Left lobe of liver (tissue), 2 donors: ENCODE measurements around the gene PHETA1. TPM values are rescaled to one million over a fixed set of nuclear protein-coding genes. Genes with fewer than 3 reads are reported as not detected.
A peak's percentile ranks its signal among the peaks of the same experiment; 100 is the strongest.
"Not testable (repeated sequence)": the region's sequence is repeated elsewhere in the genome, so short reads cannot be mapped to it uniquely, and the experiment has no call there.

Experiments used
- ATAC-seq: fragments of 200-7000 bp; cut with Tn5 transposase; one replicate; pipeline ENCODE4 v1.9.1; 2020; ENCODE audit warnings: mild to moderate bottlenecking, moderate library complexity
- DNase-seq: peaks from one replicate; pipeline ENCODE4 v3.0.0-alpha.2; 2020; ENCODE audit warnings: low spot score
- total RNA-seq: library from RNA; stranded (reverse); gene quantifications from one replicate; pipeline ENCODE4 v1.2.1, GENCODE V29; 2021
- donor health status: DM: no; HTN: no; CAD: no; lungs with moderate emphysema.
- donor health status: DM: no; HTN: yes; CAD: no.

PHETA1 gene
- total RNA-seq, 1 donor from 2014 or later, result 9.4 TPM

- DNase-seq, result no peak
- ATAC-seq, result no peak
Measured at GRCh38 chr12:111377440-111377839, 8.5 kb upstream of the PHETA1 start.

GRCh38 chr12:111373231-111373630 is 4.3 kb upstream of the PHETA1 start:
- not testable (repeated sequence) for ATAC-seq

GRCh38 chr12:111369496-111370220 is 763 bp upstream of the PHETA1 start:
- ATAC-seq (no peak), DNase-seq (no peak)

More at GRCh38 chr12:111373231-111373630, 4.3 kb upstream of the PHETA1 start:
- DNase-seq, result not testable (repeated sequence)

GRCh38 chr12:111368291-111368787 is 556 bp downstream of the PHETA1 start:
- peak; percentile 38 for ATAC-seq
- peak; percentile 66 for DNase-seq

GRCh38 chr12:111367661-111368221 is 1.2 kb downstream of the PHETA1 start:
- peak; percentile 80 for DNase-seq
- peak; percentile 54 for ATAC-seq

GRCh38 chr12:111366583-111366982 is 2.3 kb downstream of the PHETA1 start:
- DNase-seq (no peak), ATAC-seq (no peak)

GRCh38 chr12:111366075-111366474 is 2.8 kb downstream of the PHETA1 start:
- no peak for DNase-seq
- ATAC-seq, result no peak

GRCh38 chr12:111363578-111363977 is 5.3 kb downstream of the PHETA1 start:
- no peak for ATAC-seq
- no peak for DNase-seq

- peak; percentile 53 for DNase-seq
Measured at GRCh38 chr12:111362687-111363475, 6.0 kb downstream of the PHETA1 start.

GRCh38 chr12:111361717-111362576 is 6.9 kb downstream of the PHETA1 start:
- ATAC-seq (peak; percentile 68), DNase-seq (peak; percentile 80)

More at GRCh38 chr12:111362687-111363475, 6.0 kb downstream of the PHETA1 start:
- ATAC-seq, result peak; percentile 5

GRCh38 chr12:111361073-111361716 is 7.7 kb downstream of the PHETA1 start:
- ATAC-seq (no peak), DNase-seq (no peak)

- DNase-seq, result no peak
- no peak for ATAC-seq
Measured at GRCh38 chr12:111360325-111360930, 8.5 kb downstream of the PHETA1 start.

- DNase-seq (no peak), ATAC-seq (no peak)
Measured at GRCh38 chr12:111359914-111360276, 9.0 kb downstream of the PHETA1 start.

GRCh38 chr12:111359231-111359913 is 9.5 kb downstream of the PHETA1 start:
- ATAC-seq, result no peak
- no peak for DNase-seq

- DNase-seq, result no peak
- ATAC-seq, result no peak
Measured at GRCh38 chr12:111355201-111355925, 13.5 kb downstream of the PHETA1 start.

GRCh38 chr12:111354511-111354910 is 14.4 kb downstream of the PHETA1 start:
- ATAC-seq (no peak), DNase-seq (no peak)

GRCh38 chr12:111353603-111354295 is 15.1 kb downstream of the PHETA1 start:
- no peak for DNase-seq
- peak; percentile 6 for ATAC-seq

- no peak for DNase-seq
Measured at GRCh38 chr12:111353026-111353425, 15.9 kb downstream of the PHETA1 start.

More at GRCh38 chr12:111353026-111353425, 15.9 kb downstream of the PHETA1 start:
- ATAC-seq, result no peak
